ENCODE measurements around the gene CDH23. TPM values are rescaled to one million over a fixed set of nuclear protein-coding genes. Genes with fewer than 3 reads are reported as not detected.

The CDH23 gene
- total and polyA plus RNA-seq, 2 experiments from 2014 or later = 0.30 to 1.5 TPM

DNA sequence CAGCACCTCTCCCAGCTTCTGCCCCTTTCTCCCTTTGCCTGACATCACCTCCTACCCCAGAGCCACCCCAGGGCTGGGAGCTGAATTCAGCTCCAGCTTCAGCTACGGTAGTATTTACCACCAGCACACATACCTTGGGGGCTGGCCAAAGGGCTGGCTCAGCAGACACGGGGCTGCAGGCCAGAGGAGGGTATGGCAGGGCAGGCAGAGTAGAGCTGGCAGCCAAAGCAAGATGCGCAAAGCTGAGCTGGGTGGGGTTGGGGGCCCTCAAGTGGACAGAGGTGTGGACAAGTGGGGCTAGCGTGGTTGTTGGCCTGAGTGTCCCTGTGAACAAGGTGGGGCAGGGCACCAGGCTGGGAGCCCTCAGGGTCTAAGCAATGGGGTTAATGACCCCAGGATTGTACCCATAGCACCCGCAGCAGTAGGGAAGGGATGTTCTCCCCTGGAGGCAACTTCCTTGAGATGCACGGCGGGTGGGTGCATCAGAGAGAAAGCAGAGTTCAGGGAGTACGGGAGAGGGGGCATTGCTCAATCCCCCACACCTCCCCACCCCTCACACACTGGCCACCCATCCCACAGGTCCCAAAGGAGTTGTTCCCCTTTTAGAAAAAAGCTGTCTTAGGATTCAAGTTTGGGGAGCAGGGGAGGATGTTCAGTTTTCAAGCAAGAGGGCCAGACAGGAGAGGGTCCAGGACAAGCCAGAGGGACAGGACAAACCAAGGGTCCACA, 368.6 kb downstream of the CDH23 start:
- no peak overlapping the region for H2AFZ ChIP-seq
- H3K4me2 ChIP-seq = no peak overlapping the region
- no peaks in the 10 kb centered on the region for H3K36me3 ChIP-seq (replicated peaks; ENCODE audit: insufficient read depth, low read depth)
- H3K4me3 ChIP-seq = no peak overlapping the region
- H3K79me2 ChIP-seq = no peaks in the 10 kb centered on the region
- H3K27me3 ChIP-seq = no peaks in the 10 kb centered on the region
- no peaks in the 10 kb centered on the region for H3K9me2 ChIP-seq (replicated peaks; ENCODE audit: insufficient read depth)
- H3K9me3 ChIP-seq (ENCODE audit: low read depth) = no peaks in the 10 kb centered on the region
- H4K20me1 ChIP-seq (ENCODE audit: insufficient read depth, poor library complexity, severe bottlenecking) = no peaks in the 10 kb centered on the region
- H3K4me1 ChIP-seq (ENCODE audit: insufficient read depth) = peaks cover 38% of the 10 kb centered on the region
- no peak for DNase-seq (ENCODE audit: low spot score)
- no peak for TF ChIP-seq EZH2 (IDR thresholded peaks at IDR 0.05; ENCODE audit: borderline replicate concordance)
- TF ChIP-seq, protein P1, sequence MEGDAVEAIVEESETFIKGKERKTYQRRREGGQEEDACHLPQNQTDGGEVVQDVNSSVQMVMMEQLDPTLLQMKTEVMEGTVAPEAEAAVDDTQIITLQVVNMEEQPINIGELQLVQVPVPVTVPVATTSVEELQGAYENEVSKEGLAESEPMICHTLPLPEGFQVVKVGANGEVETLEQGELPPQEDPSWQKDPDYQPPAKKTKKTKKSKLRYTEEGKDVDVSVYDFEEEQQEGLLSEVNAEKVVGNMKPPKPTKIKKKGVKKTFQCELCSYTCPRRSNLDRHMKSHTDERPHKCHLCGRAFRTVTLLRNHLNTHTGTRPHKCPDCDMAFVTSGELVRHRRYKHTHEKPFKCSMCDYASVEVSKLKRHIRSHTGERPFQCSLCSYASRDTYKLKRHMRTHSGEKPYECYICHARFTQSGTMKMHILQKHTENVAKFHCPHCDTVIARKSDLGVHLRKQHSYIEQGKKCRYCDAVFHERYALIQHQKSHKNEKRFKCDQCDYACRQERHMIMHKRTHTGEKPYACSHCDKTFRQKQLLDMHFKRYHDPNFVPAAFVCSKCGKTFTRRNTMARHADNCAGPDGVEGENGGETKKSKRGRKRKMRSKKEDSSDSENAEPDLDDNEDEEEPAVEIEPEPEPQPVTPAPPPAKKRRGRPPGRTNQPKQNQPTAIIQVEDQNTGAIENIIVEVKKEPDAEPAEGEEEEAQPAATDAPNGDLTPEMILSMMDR (IDR thresholded peaks at IDR 0.05; ENCODE audit: poor library complexity) = no peak
- no peak for TF ChIP-seq EZH2phosphoT487 (IDR thresholded peaks at IDR 0.05; ENCODE audit: low read depth, severe bottlenecking, unreplicated experiment)
- peak overlapping the region; percentile 96 for H3K27ac ChIP-seq
- WGBS (ENCODE audit: low lambda C conversion rate, missing lambda C conversion rate) = 68% methylated on average over 8 of the region's 8 CpGs

DNA sequence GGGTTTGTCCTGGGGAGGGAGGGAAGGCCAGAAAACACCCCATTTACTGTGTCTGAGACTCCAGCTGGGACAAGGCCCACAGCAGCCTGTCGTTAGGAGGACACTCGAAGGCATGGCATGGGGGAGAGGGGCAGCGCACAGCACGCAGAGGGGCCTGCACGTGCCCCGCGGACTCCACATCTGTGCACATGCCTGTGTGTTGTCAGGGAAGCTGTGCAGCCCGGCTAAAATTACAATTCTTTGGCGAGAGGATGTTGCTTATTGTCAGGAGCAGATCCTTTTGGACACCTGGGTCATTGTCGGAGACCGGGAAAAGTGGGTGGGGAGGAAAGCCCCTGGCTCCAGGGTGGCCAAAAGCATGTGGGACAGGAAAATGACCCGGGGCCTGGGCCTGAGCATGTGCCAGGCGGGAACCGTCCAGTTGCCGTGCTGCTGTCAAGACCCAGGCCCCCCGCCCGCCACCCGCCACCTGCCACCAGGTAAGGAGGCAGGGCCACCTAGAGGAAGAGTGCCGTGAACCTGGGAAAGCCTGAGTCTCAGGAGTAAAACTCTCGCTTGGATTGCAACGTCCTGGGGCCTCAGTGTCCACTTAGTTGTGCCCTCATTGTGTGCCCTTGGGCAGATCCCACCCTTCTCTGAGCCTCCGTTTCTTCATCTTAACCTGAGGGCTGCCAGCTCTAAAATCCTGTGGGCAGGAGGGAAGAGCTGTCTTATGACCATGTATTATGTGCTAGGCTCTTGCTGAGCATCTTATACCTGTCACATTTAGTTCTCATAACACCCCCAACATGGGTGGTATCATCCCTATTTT, 369.4 kb downstream of the CDH23 start:
- H3K4me1 ChIP-seq (ENCODE audit: insufficient read depth) = peaks cover 38% of the 10 kb centered on the region
- no peaks in the 10 kb centered on the region for H3K9me3 ChIP-seq (ENCODE audit: low read depth)
- H3K27ac ChIP-seq = peak overlapping the region; percentile 96
- no peak overlapping the region for H3K4me3 ChIP-seq
- DNase-seq (ENCODE audit: low spot score) = no peak
- no peak overlapping the region for H3K4me2 ChIP-seq
- no peaks in the 10 kb centered on the region for H4K20me1 ChIP-seq (ENCODE audit: insufficient read depth, poor library complexity, severe bottlenecking)
- no peaks in the 10 kb centered on the region for H3K9me2 ChIP-seq (replicated peaks; ENCODE audit: insufficient read depth)
- no peak overlapping the region for H2AFZ ChIP-seq
- no peaks in the 10 kb centered on the region for H3K27me3 ChIP-seq
- no peaks in the 10 kb centered on the region for H3K79me2 ChIP-seq
- no peak for TF ChIP-seq EZH2 (IDR thresholded peaks at IDR 0.05; ENCODE audit: borderline replicate concordance)
- TF ChIP-seq, protein P1 (IDR thresholded peaks at IDR 0.05; ENCODE audit: poor library complexity) = no peak
- TF ChIP-seq EZH2phosphoT487 (IDR thresholded peaks at IDR 0.05; ENCODE audit: low read depth, severe bottlenecking, unreplicated experiment) = no peak
- WGBS (ENCODE audit: low lambda C conversion rate, missing lambda C conversion rate) = 93% methylated on average over 19 of the region's 22 CpGs
- no peaks in the 10 kb centered on the region for H3K36me3 ChIP-seq (replicated peaks; ENCODE audit: insufficient read depth, low read depth)

DNA sequence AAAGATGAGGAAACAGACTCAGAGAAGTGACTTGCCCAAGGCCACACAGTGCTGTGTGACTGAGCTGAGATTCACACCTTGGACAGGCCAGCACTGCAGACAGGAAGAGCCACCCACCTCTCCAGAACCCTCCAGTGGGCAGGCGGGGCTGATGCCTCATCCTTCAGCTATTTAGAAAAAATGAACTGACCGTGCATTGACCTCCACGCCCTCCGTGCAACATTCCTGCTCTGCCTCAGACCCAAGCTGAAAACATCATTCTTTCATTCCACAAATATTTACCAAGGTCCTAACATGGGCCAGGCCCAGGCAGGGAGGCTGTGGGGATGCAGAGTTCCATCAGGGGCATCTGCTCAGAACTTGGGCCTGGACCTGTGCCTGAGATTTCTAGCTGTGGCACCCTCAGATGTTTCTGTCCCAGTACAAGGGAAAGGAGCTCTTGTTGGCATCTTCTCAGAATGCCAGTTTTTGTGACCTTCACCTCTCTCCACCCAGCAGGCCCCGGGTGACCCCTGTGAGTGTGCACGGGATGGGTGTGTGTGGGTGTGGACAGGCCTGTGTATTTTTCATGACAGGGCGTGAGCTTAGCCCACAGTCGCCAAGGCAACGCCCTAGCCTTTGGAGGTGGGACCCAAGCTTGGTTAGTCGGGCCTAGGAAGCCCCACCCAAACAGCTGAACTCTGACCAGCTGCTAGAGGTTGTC, 370.1 kb downstream of the CDH23 start:
- TF ChIP-seq EZH2phosphoT487 (IDR thresholded peaks at IDR 0.05; ENCODE audit: low read depth, severe bottlenecking, unreplicated experiment) = no peak
- TF ChIP-seq, protein P1 (IDR thresholded peaks at IDR 0.05; ENCODE audit: poor library complexity) = no peak
- no peak for TF ChIP-seq EZH2 (IDR thresholded peaks at IDR 0.05; ENCODE audit: borderline replicate concordance)
- H3K79me2 ChIP-seq = no peaks in the 10 kb centered on the region
- H3K27me3 ChIP-seq = no peaks in the 10 kb centered on the region
- no peak overlapping the region for H2AFZ ChIP-seq
- H3K4me2 ChIP-seq = peak overlapping the region; percentile 16
- 31% methylated on average over 10 of the region's 10 CpGs for WGBS (ENCODE audit: low lambda C conversion rate, missing lambda C conversion rate)
- no peaks in the 10 kb centered on the region for H4K20me1 ChIP-seq (ENCODE audit: insufficient read depth, poor library complexity, severe bottlenecking)
- no peak overlapping the region for H3K4me3 ChIP-seq
- H3K36me3 ChIP-seq (replicated peaks; ENCODE audit: insufficient read depth, low read depth) = no peaks in the 10 kb centered on the region
- no peaks in the 10 kb centered on the region for H3K9me3 ChIP-seq (ENCODE audit: low read depth)
- peaks cover 38% of the 10 kb centered on the region for H3K4me1 ChIP-seq (ENCODE audit: insufficient read depth)
- H3K9me2 ChIP-seq (replicated peaks; ENCODE audit: insufficient read depth) = no peaks in the 10 kb centered on the region
- DNase-seq (ENCODE audit: low spot score) = peak; percentile 90
- peak overlapping the region; percentile 96 for H3K27ac ChIP-seq
